K562 (cell line): ENCODE measurements around the gene LPGAT1. TPM values are rescaled to one million over a fixed set of nuclear protein-coding genes. Genes with fewer than 3 reads are reported as not detected.

Source experiments
- CC2D1A ChIP-seq: fragments of 450-650 bp; IDR thresholded peaks from 2 replicates; pipeline ENCODE4 v1.6.1; 2017; ENCODE audit warnings: mild to moderate bottlenecking
- CREB5 ChIP-seq: fragments of 250-450 bp; sonication (Bioruptor Pico); IDR thresholded peaks from 2 replicates; pipeline ENCODE4 v1.5.0; 2020; ENCODE audit warnings: mild to moderate bottlenecking
- CXXC5 ChIP-seq: fragments of 250-450 bp; sonication (Bioruptor Pico); IDR thresholded peaks from 2 replicates; pipeline ENCODE4 v1.8.0; 2022; ENCODE audit warnings: inconsistent platforms, mild to moderate bottlenecking, moderate library complexity
- DIDO1 ChIP-seq: fragments of 450-650 bp; IDR thresholded peaks from 2 replicates; pipeline ENCODE4 v1.6.1; 2016; ENCODE audit warnings: low read depth, missing biosample characterization, missing genetic modification characterization
- FOS ChIP-seq: IDR thresholded peaks from 3 replicates; pipeline ENCODE4 v1.6.1; 2011; ENCODE audit not compliant: insufficient read length; ENCODE audit errors: extremely low read depth
- HIVEP1 ChIP-seq: fragments of 250-450 bp; sonication (Bioruptor Pico); IDR thresholded peaks from 2 replicates; pipeline ENCODE4 v1.4.0; 2020; ENCODE audit warnings: mild to moderate bottlenecking
- HNRNPLL ChIP-seq: fragments of 200-400 bp; formaldehyde crosslinking; IDR thresholded peaks from 2 replicates; pipeline ENCODE4 v1.6.1; 2017; ENCODE audit warnings: low read length, low read depth, mild to moderate bottlenecking; ENCODE audit not compliant: poor library complexity, severe bottlenecking
- KAT7 ChIP-seq: sonication (generic); formaldehyde crosslinking; IDR thresholded peaks from 2 replicates; pipeline ENCODE4 v1.8.0; 2022; ENCODE audit warnings: missing genetic modification reagents, mild to moderate bottlenecking, borderline replicate concordance
- KDM1A ChIP-seq, 2 experiments: fragments of 450-650 bp; IDR thresholded peaks; 2 replicates each; pipeline ENCODE4 v1.6.1; 2016; ENCODE audit warnings: mild to moderate bottlenecking in 2 of 2
- MYNN ChIP-seq, 2 experiments: sonication (generic); formaldehyde crosslinking in 1 of 2; IDR thresholded peaks; 2 replicates each; pipeline versions ENCODE4 v1.5.0 to v1.6.1; 2016 to 2020; ENCODE audit warnings: antibody characterized with exemption in 1 of 2, missing genetic modification reagents in 1 of 2
- POLR2AphosphoS2 ChIP-seq: IDR thresholded peaks from 2 replicates; pipeline ENCODE4 v1.6.1; 2012; ENCODE audit warnings: low read length, improper control_type of control experiment
- RAD21 ChIP-seq, 2 experiments: fragments of 250-450 bp in 1 of 2; fragments of 450-650 bp in 1 of 2; sonication (Bioruptor Pico) in 1 of 2; formaldehyde crosslinking in 1 of 2; IDR thresholded peaks in 1 of 2; conservative IDR thresholded peaks in 1 of 2; 2 replicates each; pipeline versions ENCODE4 v1.4.0 to v1.8.0; 2020 to 2022; ENCODE audit warnings: mild to moderate bottlenecking in 2 of 2, moderate library complexity in 1 of 2
- TAL1 ChIP-seq: fragments of 450-650 bp; IDR thresholded peaks from 2 replicates; pipeline ENCODE4 v1.6.1; 2016; ENCODE audit warnings: mild to moderate bottlenecking
- U2AF1 ChIP-seq: fragments of 200-400 bp; formaldehyde crosslinking; optimal IDR thresholded peaks from 2 replicates; pipeline ENCODE3; 2017; ENCODE audit warnings: mild to moderate bottlenecking, low read depth, low read length, moderate library complexity
- ZMIZ1 ChIP-seq, 2 experiments: fragments of 150-350 bp in 1 of 2; IDR thresholded peaks; 2 replicates each; pipeline ENCODE4 v1.6.1; 2012 to 2016; ENCODE audit warnings: low read depth in 2 of 2, low read length in 2 of 2, mild to moderate bottlenecking in 1 of 2, moderate library complexity in 1 of 2
- ZNF174 ChIP-seq: fragments of 250-450 bp; sonication (Bioruptor Pico); IDR thresholded peaks from 2 replicates; pipeline ENCODE4 v1.4.0; 2020; ENCODE audit warnings: mild to moderate bottlenecking
- ZNF436 ChIP-seq: fragments of 250-450, 450-650 bp; sonication (Bioruptor Pico); formaldehyde crosslinking; IDR thresholded peaks from 2 replicates; pipeline ENCODE4 v1.7.0; 2020; ENCODE audit warnings: mild to moderate bottlenecking
- polyA plus RNA-seq, 8 experiments: library from polyadenylated mRNA; depleted of rRNA in 4 of 8; stranded (reverse) in 5 of 8; unstranded in 3 of 8; fragments of >200 nt; fragmentation: Nextera tagmentation in 2 of 8; fragmentation: Illumina TruSeq in 1 of 8; extraction: Ambion mirVana in 2 of 8; extraction: Trizol in 1 of 8; gene quantifications; 2 replicates each; pipeline versions ENCODE4 v1.2.1 to v1.2.3, GENCODE V29; 2011 to 2014; ENCODE audit warnings: inconsistent platforms in 1 of 8, missing spikeins in 1 of 8
- total RNA-seq, 7 experiments: library from RNA; depleted of rRNA in 6 of 7; stranded (reverse); fragments of >200 nt in 6 of 7; fragmentation: Illumina TruSeq in 2 of 7; extraction: Trizol in 2 of 7; gene quantifications; 2 replicates each; pipeline versions ENCODE4 v1.2.1 to v1.2.3, GENCODE V29; 2011 to 2021; ENCODE audit warnings: low replicate concordance in 1 of 7
- TF ChIP-seq, protein P1 (sequence below), 2 experiments: fragments of 450-650 bp; conservative IDR thresholded peaks; 2 replicates each; pipeline ENCODE4 v1.6.1; 2017; ENCODE audit warnings: mild to moderate bottlenecking in 2 of 2, moderate library complexity in 2 of 2
- TF ChIP-seq, protein P2 (sequence below): conservative IDR thresholded peaks from 2 replicates; pipeline ENCODE4 v1.6.1; 2011; ENCODE audit warnings: low read depth, mild to moderate bottlenecking, low read length; ENCODE audit not compliant: control insufficient read depth

LPGAT1 gene
- total and polyA plus RNA-seq, 9 of the 15 experiments (the other 6 are each of a cell fraction or from before 2014, with no cell fraction given), result 5.7 to 31.4 (median 16.3) TPM

DNA sequence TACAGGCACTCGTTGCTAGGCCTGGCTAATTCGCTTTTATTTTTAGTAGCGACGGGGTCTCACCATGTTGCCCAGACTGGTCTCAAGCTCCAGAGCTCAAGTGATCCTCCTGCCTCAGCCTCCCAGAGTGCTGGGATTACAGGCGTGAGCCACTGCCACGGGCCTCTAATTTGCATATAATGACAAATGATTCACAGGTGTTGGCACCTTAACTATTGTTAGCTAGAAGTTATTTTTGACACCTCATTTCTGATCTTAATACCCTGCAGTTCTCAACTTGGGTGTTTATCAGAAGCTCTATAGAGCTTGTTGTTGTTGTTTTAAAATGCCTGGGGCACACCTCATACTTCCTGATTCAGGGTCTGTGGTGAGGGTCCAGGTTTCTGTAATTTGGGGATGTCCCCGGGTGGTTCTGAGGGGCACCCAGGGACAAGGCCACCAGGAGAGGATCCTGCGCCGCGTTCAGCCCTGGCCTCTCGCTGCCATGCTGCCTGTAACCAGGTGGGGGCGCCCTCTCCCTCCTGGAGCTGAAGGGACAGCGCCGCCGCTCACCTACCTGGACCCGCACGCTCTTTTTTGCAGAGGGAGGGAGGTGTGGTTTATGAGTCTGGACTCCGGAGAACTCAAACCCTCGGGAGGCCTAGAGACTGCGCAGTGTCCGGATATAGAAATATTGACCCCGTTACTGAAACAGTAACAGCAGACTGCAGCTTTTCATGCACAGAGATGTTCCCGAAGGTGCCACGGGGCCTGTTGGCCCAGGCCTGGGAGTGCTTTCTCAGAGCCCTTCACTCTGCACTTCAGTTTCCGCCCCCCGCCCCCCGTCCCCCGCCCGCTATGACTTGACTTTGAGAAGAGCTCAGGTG is 132.2 kb downstream of the LPGAT1 start (continued):
- TF ChIP-seq ZNF436 (CRISPR knock-in tag) (no peak), KAT7 (CRISPR knock-in tag) (no peak), ZMIZ1 (IDR thresholded peaks at IDR 0.05; ENCODE audit: low read depth in 2 of 2, low read length in 2 of 2) (0 out of 4 replicates have a peak, but pooled peaks of 1 of the 2 experiments have one; percentile 33), ZNF174 (CRISPR knock-in tag) (no peak), KDM1A (IDR thresholded peaks at IDR 0.05) (no peak), U2AF1 (no peak), RAD21 (CRISPR knock-in tag; conservative IDR thresholded peaks at IDR 0.05 in 1 of 2, IDR thresholded peaks at IDR 0.05 in 1 of 2) (peak; percentile 99), DIDO1 (tag) (no peak), MYNN (IDR thresholded peaks at IDR 0.05) (peak; percentile 73; the same call in 1 of the 2 replicates), MYNN (CRISPR knock-in tag; IDR thresholded peaks at IDR 0.05) (no peak), TAL1 (no peak), FOS (no peak), CREB5 (no peak), HNRNPLL (no peak), CXXC5 (CRISPR knock-in tag) (peak; percentile 66), CC2D1A (peak; percentile 90), POLR2AphosphoS2 (no peak), HIVEP1 (CRISPR knock-in tag) (no peak)
- TF ChIP-seq, protein P1, sequence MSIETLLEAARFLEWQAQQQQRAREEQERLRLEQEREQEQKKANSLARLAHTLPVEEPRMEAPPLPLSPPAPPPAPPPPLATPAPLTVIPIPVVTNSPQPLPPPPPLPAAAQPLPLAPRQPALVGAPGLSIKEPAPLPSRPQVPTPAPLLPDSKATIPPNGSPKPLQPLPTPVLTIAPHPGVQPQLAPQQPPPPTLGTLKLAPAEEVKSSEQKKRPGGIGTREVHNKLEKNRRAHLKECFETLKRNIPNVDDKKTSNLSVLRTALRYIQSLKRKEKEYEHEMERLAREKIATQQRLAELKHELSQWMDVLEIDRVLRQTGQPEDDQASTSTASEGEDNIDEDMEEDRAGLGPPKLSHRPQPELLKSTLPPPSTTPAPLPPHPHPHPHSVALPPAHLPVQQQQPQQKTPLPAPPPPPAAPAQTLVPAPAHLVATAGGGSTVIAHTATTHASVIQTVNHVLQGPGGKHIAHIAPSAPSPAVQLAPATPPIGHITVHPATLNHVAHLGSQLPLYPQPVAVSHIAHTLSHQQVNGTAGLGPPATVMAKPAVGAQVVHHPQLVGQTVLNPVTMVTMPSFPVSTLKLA (conservative IDR thresholded peaks at IDR 0.05), result peak in 1 of 2 experiments; percentile 58; a peak in 2 of 4 replicates
- TF ChIP-seq, protein P2, sequence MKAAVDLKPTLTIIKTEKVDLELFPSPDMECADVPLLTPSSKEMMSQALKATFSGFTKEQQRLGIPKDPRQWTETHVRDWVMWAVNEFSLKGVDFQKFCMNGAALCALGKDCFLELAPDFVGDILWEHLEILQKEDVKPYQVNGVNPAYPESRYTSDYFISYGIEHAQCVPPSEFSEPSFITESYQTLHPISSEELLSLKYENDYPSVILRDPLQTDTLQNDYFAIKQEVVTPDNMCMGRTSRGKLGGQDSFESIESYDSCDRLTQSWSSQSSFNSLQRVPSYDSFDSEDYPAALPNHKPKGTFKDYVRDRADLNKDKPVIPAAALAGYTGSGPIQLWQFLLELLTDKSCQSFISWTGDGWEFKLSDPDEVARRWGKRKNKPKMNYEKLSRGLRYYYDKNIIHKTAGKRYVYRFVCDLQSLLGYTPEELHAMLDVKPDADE, result 0 out of 2 replicates have a peak, but pooled peaks have one; percentile 45
